Stimulated activated CD8-positive, alpha-beta memory T cell treated with anti-CD3 and anti-CD28 coated beads, Interleukin-2, amount 100 ng/mL, for 48 hours (primary cell): Measurements from ENCODE around the gene CD300E.
A peak's percentile ranks its signal among the peaks of the same experiment; 100 is the strongest.
"Not testable (repeated sequence)": the region's sequence is repeated elsewhere in the genome, so short reads cannot be mapped to it uniquely, and the experiment has no call there.

Source experiments
- DNase-seq, 2 donors: peaks; one replicate each; pipeline ENCODE4 v3.0.0-alpha.2; 2020; ENCODE audit warnings: low read depth in 2 of 2

The CD300E gene

GRCh38 chr17:74623693-74624093, at the start of gene CD300E:
CD300E (minus strand) TSS chr17:74623738; CDS start chr17:74623621, 117 bp downstream.
- no peak for DNase-seq

GRCh38 chr17:74671031-74671771, 47.7 kb upstream of the CD300E start:
- peak; percentile 58 to 62 for DNase-seq

GRCh38 chr17:74670329-74670728, 46.8 kb upstream of the CD300E start:
- no peak for DNase-seq

GRCh38 chr17:74663561-74663960, 40.0 kb upstream of the CD300E start:
- DNase-seq = no peak

- DNase-seq = no peak
Observed at GRCh38 chr17:74659889-74660288, 36.4 kb upstream of the CD300E start.

- DNase-seq = no peak
Observed at GRCh38 chr17:74658620-74659019, 35.1 kb upstream of the CD300E start.

GRCh38 chr17:74654742-74655141, 31.2 kb upstream of the CD300E start:
- no peak for DNase-seq

- DNase-seq = no peak
Observed at GRCh38 chr17:74652020-74652419, 28.5 kb upstream of the CD300E start.

GRCh38 chr17:74649909-74650308, 26.4 kb upstream of the CD300E start:
- no peak for DNase-seq

- no peak for DNase-seq
Observed at GRCh38 chr17:74647871-74648672, 24.5 kb upstream of the CD300E start.

GRCh38 chr17:74646231-74646630, 22.7 kb upstream of the CD300E start:
- DNase-seq = no peak

- DNase-seq = no peak
Observed at GRCh38 chr17:74645010-74645409, 21.5 kb upstream of the CD300E start.

GRCh38 chr17:74644419-74644818, 20.9 kb upstream of the CD300E start:
- DNase-seq = no peak

- DNase-seq = no peak
Observed at GRCh38 chr17:74643826-74644225, 20.3 kb upstream of the CD300E start.

- DNase-seq = no peak
Observed at GRCh38 chr17:74642995-74643394, 19.5 kb upstream of the CD300E start.

- DNase-seq = no peak
Observed at GRCh38 chr17:74642556-74642955, 19.0 kb upstream of the CD300E start.

GRCh38 chr17:74641958-74642298, 18.4 kb upstream of the CD300E start:
- DNase-seq = no peak

- no peak for DNase-seq
Observed at GRCh38 chr17:74641224-74641957, 17.9 kb upstream of the CD300E start.

GRCh38 chr17:74639704-74640151, 16.2 kb upstream of the CD300E start:
- DNase-seq = peak in 1 of 2 donors; percentile 1

GRCh38 chr17:74637926-74638325, 14.4 kb upstream of the CD300E start:
- no peak for DNase-seq

- no peak for DNase-seq
Observed at GRCh38 chr17:74637265-74637664, 13.7 kb upstream of the CD300E start.

- not testable (repeated sequence) for DNase-seq
Observed at GRCh38 chr17:74636541-74637085, 13.1 kb upstream of the CD300E start.
